ENCODE results near the gene PRDM15. TPM values are rescaled to one million over a fixed set of nuclear protein-coding genes. Genes with fewer than 3 reads are reported as not detected.
"Not testable (repeated sequence)": the region's sequence is repeated elsewhere in the genome, so short reads cannot be mapped to it uniquely, and the experiment has no call there.

Gene PRDM15
- polyA plus RNA-seq, 1 donor = 7.3 TPM

- DNase-seq = no peak
Measured at GRCh38 chr21:41808094-41808493, 71.0 kb downstream of the PRDM15 start.

DNA sequence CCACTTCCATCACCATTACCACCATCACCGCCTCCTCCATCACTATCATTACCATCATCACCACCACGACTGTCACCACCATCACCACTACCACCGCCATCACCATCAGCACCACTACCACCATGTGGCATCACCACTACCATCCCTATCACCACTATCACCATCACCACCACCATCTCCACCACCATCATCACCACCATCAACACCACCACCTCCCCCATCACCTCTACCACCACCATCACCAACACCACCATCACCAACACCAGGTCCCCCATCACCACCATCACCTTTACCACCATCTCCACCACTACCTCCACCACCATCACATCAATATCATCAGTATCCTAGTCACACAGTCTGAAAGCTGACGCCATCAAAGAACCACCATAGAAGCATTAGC, 72.4 kb downstream of the PRDM15 start:
- DNase-seq = no peak

GRCh38 chr21:41805643-41806042, 73.5 kb downstream of the PRDM15 start:
- DNase-seq = no peak

- no peak for DNase-seq
Measured at GRCh38 chr21:41805038-41805437, 74.1 kb downstream of the PRDM15 start.

GRCh38 chr21:41804381-41804780, 74.8 kb downstream of the PRDM15 start:
- DNase-seq = no peak

- DNase-seq = no peak
Measured at GRCh38 chr21:41803316-41803715, 75.8 kb downstream of the PRDM15 start.

- DNase-seq = no peak
Measured at GRCh38 chr21:41802684-41803083, 76.5 kb downstream of the PRDM15 start.

GRCh38 chr21:41802198-41802584, 77.0 kb downstream of the PRDM15 start:
- no peak for DNase-seq

GRCh38 chr21:41801321-41802197, 77.6 kb downstream of the PRDM15 start:
- DNase-seq = no peak

GRCh38 chr21:41800425-41801320, 78.5 kb downstream of the PRDM15 start:
- DNase-seq = no peak

DNA sequence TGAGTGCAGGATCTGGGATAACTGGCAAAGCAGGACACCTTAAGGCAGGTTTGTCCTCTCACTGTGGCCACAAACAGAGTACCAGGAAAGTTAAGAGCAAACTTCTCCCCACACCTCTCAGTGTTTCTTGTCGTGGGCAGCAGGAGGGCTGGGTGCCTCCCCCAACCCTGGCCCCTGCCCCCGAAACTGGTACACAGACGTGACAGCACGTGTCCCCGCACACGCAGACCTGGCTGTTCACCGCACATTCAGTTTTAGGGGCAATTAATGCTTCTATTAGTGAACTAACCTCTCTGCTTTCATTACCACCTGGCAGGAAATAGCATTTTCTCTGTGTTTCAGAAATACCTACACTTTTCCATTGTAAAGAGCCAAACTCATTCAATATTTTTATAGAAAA, 79.4 kb downstream of the PRDM15 start:
- DNase-seq = no peak

- no peak for DNase-seq
Measured at GRCh38 chr21:41798326-41798725, 80.8 kb downstream of the PRDM15 start.

- DNase-seq = no peak
Measured at GRCh38 chr21:41796476-41797080, 82.6 kb downstream of the PRDM15 start.

DNA sequence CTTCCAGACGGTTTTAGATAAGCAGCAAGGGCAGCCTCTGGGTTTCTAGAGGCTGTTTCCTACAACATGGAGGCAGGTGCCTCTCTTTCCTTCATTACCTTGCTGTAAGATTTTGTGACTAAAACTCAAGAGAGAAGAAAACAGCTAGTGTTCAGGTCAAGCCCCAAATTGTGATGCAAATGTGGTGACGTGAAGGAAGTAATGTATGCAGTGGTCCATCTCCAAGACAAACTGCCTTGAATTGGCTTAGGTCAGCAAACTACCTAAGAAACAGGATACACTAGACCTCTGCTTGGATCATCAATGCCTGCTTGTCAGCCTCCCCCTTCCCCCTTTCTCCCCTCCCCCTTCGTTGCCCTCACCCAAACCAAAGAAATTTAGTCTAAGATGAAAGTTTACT, 83.4 kb downstream of the PRDM15 start:
- DNase-seq = no peak

GRCh38 chr21:41794600-41794999, 84.5 kb downstream of the PRDM15 start:
- DNase-seq = no peak

GRCh38 chr21:41792711-41793110, 86.4 kb downstream of the PRDM15 start:
- no peak for DNase-seq

GRCh38 chr21:41786509-41786987, 92.6 kb downstream of the PRDM15 start:
- DNase-seq = no peak

GRCh38 chr21:41785262-41785661, 93.9 kb downstream of the PRDM15 start:
- DNase-seq = not testable (repeated sequence)

DNA sequence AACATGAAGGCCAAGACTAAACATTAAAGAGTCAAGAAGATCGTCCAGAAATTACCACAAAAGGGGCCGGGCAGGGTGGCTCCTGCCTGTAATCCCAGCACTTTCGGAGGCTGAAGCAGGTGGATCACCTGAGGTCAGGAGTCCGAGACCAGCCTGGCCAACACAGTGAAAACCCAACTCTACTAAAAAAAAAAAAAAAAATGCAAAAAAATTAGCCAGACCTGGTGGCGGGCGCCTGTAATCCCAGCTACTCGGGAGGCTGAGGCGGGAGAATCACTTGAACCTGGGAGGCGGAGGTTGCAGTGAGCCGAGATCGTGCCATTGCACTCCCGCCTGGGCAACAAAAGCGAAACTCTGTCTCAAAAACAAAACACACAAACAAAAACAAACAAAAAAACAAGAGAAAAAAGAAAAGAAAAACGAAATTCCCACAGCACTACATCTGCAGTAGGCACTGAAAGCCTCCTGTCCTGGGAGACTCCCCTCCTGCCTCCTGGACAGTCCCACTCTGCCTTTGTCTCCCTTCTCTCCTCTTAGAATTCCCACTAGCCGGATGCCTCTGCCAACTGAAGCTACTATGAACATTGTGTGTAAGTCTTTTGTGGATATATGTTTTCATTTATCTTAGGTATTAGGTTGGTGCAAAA, 94.6 kb downstream of the PRDM15 start:
- no peak for DNase-seq

- no peak for DNase-seq
Measured at GRCh38 chr21:41783476-41784180, 95.5 kb downstream of the PRDM15 start.

DNA sequence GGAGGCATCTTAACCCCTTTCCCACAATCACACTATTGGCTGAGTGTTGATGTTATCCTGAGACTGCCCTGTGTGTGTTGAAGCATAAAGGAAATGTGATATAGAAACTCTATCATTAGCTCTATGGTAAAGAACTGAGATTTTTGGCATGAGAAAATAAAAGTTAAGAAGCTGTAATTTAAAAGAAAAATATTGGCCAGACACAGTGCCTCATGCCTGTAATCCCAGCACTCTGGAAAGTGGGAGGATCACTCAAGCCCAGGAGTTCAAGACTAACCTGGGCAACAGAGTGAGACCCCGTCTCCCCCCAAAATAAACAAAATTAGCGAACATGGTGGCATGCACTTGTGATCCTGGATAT, 98.1 kb downstream of the PRDM15 start:
- no peak for DNase-seq
